GM18520 (cell line): ENCODE results near the gene RELL1.

ENCODE experiments used
- ATAC-seq: cut with Tn5 transposase; IDR thresholded peaks from one replicate; pipeline ENCODE4 v1.9.1; 2021; ENCODE audit not compliant: unreplicated experiment

The RELL1 gene

GRCh38 chr4:37686373-37687193 is at the start of gene RELL1:
TSS of gene RELL1 (minus strand) at chr4:37686376. CDS start at chr4:37686287, 89 bp downstream.
- peak; percentile 61 for ATAC-seq

- no peak for ATAC-seq
Measured at GRCh38 chr4:37735578-37735977, 49.4 kb upstream of the RELL1 start.

GRCh38 chr4:37734989-37735388 is 48.8 kb upstream of the RELL1 start:
- no peak for ATAC-seq

- ATAC-seq: no peak
Measured at GRCh38 chr4:37733240-37733867, 47.2 kb upstream of the RELL1 start.

GRCh38 chr4:37732526-37733186 is 46.5 kb upstream of the RELL1 start:
- ATAC-seq: peak; percentile 85

- no peak for ATAC-seq
Measured at GRCh38 chr4:37729649-37730004, 43.5 kb upstream of the RELL1 start.

DNA sequence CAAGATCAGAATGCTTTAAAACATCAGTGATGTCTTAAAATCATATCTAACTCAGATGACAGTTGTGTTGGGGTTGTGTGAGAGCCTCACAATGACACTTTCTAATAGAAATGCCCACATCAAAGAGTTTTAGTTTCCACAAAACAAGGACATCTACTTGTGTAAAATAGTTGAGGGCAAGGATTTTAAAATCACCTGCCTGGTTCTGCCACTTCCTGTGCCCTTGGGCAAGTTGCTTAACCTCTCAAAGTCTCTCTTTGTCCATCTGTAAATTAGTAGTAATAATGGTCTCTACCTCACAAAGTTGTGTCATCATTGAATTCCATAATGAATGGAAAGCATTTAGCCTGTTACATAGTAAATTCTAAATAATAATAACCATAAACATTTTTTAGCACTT is 41.9 kb upstream of the RELL1 start:
- ATAC-seq: no peak

DNA sequence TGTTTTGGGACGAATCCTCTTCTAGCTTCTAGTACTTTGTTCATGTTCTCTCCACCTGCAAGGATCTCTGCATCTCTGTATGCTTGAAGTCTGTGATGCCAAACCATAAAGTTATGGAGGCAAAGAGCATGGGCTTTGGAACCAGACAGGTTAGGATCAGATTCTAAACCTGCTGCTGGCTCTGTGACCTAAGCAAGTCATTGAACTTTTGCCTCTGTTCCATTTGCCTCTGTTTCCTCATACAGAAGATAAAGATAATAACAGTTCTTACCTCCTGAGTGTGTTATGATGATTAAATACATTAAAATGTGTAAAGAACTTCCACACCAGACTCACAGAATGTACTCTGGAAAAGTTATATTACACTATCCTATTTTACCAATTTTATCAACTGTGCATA is 41.5 kb upstream of the RELL1 start:
- ATAC-seq: no peak

GRCh38 chr4:37726666-37727065 is 40.5 kb upstream of the RELL1 start:
- no peak for ATAC-seq

DNA sequence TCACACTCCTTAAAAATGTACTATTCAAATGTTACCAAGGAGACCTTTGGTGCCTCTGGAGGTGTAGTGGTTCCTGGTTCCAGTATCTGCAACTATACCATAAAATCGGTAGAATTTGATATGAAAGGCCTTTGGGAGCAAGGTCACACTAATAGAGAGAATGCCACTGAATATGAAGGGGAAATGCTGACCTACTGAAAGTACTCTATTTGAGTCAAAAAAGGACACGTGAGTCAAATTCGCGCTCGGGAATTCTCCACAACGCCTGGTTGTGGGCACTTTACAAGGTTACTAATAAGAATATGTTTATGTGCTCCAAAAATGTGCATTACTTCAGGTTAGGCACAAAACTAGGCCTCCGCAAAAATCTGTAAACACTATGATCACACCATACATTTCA is 39.5 kb upstream of the RELL1 start:
- peak; percentile 64 for ATAC-seq

DNA sequence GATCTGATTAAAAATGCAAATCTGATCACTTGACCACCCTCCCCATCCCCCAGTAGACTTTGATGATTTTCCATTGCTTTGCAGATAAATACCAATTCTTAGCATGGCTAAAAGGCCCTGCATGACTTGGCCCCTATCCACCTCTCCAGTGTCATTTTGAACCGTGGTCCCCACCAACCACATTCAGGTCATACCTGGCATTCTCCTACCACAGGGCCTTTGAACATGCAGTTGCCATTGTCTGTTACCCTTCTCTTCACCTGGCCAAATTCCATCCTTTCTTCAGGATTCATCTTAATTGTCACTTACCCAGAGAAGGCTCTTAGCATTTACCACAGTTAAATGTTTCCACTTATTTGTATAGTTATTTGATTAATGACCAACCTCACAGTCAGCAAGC is 36.9 kb upstream of the RELL1 start:
- ATAC-seq: no peak

GRCh38 chr4:37721995-37722638 is 35.9 kb upstream of the RELL1 start:
- no peak for ATAC-seq

DNA sequence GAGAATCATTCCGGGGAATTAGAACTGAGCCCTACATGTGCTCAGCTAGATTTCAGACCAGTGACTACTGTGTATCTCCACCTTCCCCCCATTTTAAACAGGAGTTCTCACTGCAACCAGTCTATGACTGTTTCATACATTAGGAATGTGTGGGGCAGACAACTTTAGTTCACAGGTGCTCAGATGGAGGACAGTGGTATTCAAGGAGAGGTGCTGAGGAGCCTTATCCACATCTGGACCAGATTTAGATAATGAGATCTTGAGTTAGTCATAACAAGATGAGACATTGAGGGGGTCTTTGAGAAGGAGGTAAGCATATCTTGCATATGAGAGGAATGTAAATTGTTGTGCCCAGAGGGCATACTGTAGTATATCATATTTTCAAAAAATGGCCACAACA is 32.8 kb upstream of the RELL1 start:
- no peak for ATAC-seq

- no peak for ATAC-seq
Measured at GRCh38 chr4:37717576-37717975, 31.4 kb upstream of the RELL1 start.

- ATAC-seq: peak; percentile 83
Measured at GRCh38 chr4:37715889-37716402, 29.8 kb upstream of the RELL1 start.

- ATAC-seq: no peak
Measured at GRCh38 chr4:37710491-37710890, 24.3 kb upstream of the RELL1 start.

GRCh38 chr4:37706032-37706431 is 19.9 kb upstream of the RELL1 start:
- ATAC-seq: no peak

- ATAC-seq: no peak
Measured at GRCh38 chr4:37705571-37705970, 19.4 kb upstream of the RELL1 start.

GRCh38 chr4:37699868-37700481 is 13.8 kb upstream of the RELL1 start:
- ATAC-seq: no peak

DNA sequence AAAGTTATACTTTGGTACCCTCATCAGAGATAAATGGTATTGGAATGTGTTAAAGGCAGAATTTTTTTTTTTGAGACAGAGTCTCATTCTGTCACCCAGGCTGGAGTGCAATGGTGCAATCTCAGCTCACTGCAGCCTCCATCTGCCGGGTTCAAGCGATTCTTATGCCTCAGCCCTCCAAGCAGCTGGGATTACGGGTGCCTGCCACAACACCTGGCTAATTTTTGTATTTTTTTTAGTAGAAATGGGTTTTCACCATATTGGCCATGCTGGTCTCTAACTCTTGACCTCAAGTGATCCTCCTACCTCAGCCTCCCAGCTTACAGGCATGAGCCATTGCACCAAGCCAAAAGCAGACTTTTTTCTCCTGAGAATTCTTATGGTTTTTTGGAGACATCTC is 11.4 kb upstream of the RELL1 start:
- no peak for ATAC-seq
